Right lobe of liver (tissue), 6 donors: ENCODE data around the gene PRXL2A. TPM values are rescaled to one million over a fixed set of nuclear protein-coding genes. Genes with fewer than 3 reads are reported as not detected.
A peak's percentile ranks its signal among the peaks of the same experiment; 100 is the strongest.

Experiments used
- ATAC-seq, 4 donors: fragments of 200-7000 bp; cut with Tn5 transposase; one replicate each; pipeline ENCODE4 v1.9.1; 2020; ENCODE audit warnings: mild to moderate bottlenecking in 4 of 4, moderate library complexity in 4 of 4
- DNase-seq, 3 donors: peaks; one replicate each; pipeline ENCODE4 v3.0.0-alpha.2; 2020
- H3K27ac ChIP-seq, 3 donors: fragments of 200-600 bp; one replicate each; pipeline ENCODE4 v1.8.0; 2022
- H3K27me3 ChIP-seq, 2 donors: fragments of 200-600 bp; one replicate each; pipeline ENCODE4 v1.8.0; 2022
- H3K36me3 ChIP-seq, 4 donors: fragments of 200-600 bp; sonication (generic) in 1 of 4; one replicate each; pipeline versions ENCODE4 v1.5.1 to v1.8.0; 2017 to 2022; ENCODE audit warnings: control low read depth in 1 of 4
- H3K4me1 ChIP-seq, 4 donors: fragments of 200-600 bp; sonication (generic) in 1 of 4; one replicate each; pipeline versions ENCODE4 v1.5.1 to v1.8.0; 2017 to 2022; ENCODE audit warnings: control low read depth in 1 of 4
- H3K4me3 ChIP-seq, 3 donors: fragments of 200-600 bp; one replicate each; pipeline ENCODE4 v1.8.0; 2022
- H3K9me3 ChIP-seq, 4 donors: fragments of 200-600 bp; sonication (generic) in 1 of 4; one replicate each; pipeline versions ENCODE4 v1.5.1 to v1.8.0; 2017 to 2022; ENCODE audit warnings: control low read depth in 1 of 4
- CTCF ChIP-seq, 4 donors: fragments of 200-600 bp in 3 of 4; fragments of 450-650 bp in 1 of 4; IDR thresholded peaks; one replicate each; pipeline versions ENCODE4 v1.5.1 to v1.8.0; 2016 to 2022; ENCODE audit warnings: antibody characterized with exemption in 4 of 4, mild to moderate bottlenecking in 2 of 4
- POLR2A ChIP-seq: fragments of 450-650 bp; IDR thresholded peaks from one replicate; pipeline ENCODE4 v1.6.1; 2017; ENCODE audit warnings: antibody characterized with exemption, mild to moderate bottlenecking
- WGBS: methylation state at CpG from one replicate; pipeline ENCODE4 v1.1.6; 2018; ENCODE audit warnings: low coverage, low lambda C conversion rate; ENCODE audit not compliant: insufficient coverage; ENCODE audit errors: missing lambda C conversion rate; 5-methylcytosine and 5-hydroxymethylcytosine counted together
- intact Hi-C, 2 donors: fragments of 100-400 bp; cut with DNase I; formaldehyde crosslinking; loops; one replicate each; pipeline versions ENCODE4 v1.11.2 to v1.14.1; 2022
- total RNA-seq, 6 experiments: library from RNA; depleted of rRNA in 2 of 6; stranded (reverse); fragments of >200 nt in 2 of 6; fragmentation: NEBNext Ultra II Directional in 3 of 6; extraction: Animal tissue kit (Norgen Biotek cat#: 25700) in 3 of 6; gene quantifications; one replicate each; pipeline versions ENCODE4 v1.1.0 to v1.2.4, GENCODE V29; 2016 to 2023
- donor health status: DM: no; HTN: yes; CAD: no.
- donor health status: DM: no; HTN: no; CAD: no.
- donor health status: DM: no; HTN: no; CAD: no.
- donor health status: DM: no; HTN: yes; CAD: no.
- donor health status: DM: no; HTN: yes; CAD: no.

Gene PRXL2A
- total RNA-seq, 6 experiments from 2014 or later = 41.3 to 89.8 (median 80.5) TPM

- ATAC-seq = no peak
- DNase-seq = no peak
- no peaks in the 10 kb centered on the region for H3K36me3 ChIP-seq
- no peaks in the 10 kb centered on the region for H3K27me3 ChIP-seq
- H3K4me1 ChIP-seq = no peaks in the 10 kb centered on the region
- TF ChIP-seq POLR2A (no peak), CTCF (IDR thresholded peaks at IDR 0.05) (no peak)
- H3K27ac ChIP-seq = no peak overlapping the region
- intact Hi-C loops = no loop called here
- WGBS = 81% methylated on average over 4 of the region's 5 CpGs
- no peaks in the 10 kb centered on the region for H3K9me3 ChIP-seq
- H3K4me3 ChIP-seq = no peak overlapping the region
Observed at GRCh38 chr10:80372675-80373074, 35.7 kb upstream of the PRXL2A start.

- Histone ChIP-seq H3K4me1 (peaks cover 0 to 2% (median 0%) of the 10 kb centered on the region in 4 donors), H3K4me3 (no peak overlapping the region), H3K27me3 (no peaks in the 10 kb centered on the region), H3K27ac (no peak overlapping the region), H3K9me3 (no peaks in the 10 kb centered on the region), H3K36me3 (no peaks in the 10 kb centered on the region)
- intact Hi-C loops = no loop called here
- ATAC-seq = peak in 3 of 4 donors; percentile 22 to 41 (median 28)
- TF ChIP-seq CTCF (IDR thresholded peaks at IDR 0.05) = no peak
- WGBS = 44% methylated on average over 2 of the region's 2 CpGs
- DNase-seq = no peak
Observed at GRCh38 chr10:80373502-80373901, 34.8 kb upstream of the PRXL2A start.

- DNase-seq = no peak
- H3K27me3 ChIP-seq = no peaks in the 10 kb centered on the region
- no peak overlapping the region for H3K27ac ChIP-seq
- H3K36me3 ChIP-seq = no peaks in the 10 kb centered on the region
- 34% methylated on average over 3 of the region's 3 CpGs for WGBS
- TF ChIP-seq POLR2A = no peak
- intact Hi-C loops = loop anchor here (10.0 kb wide), 2 partner anchors 65 to 125 kb away; no protein-coding TSS in a partner anchor
- ATAC-seq = no peak
- no peak overlapping the region for H3K4me3 ChIP-seq
- H3K4me1 ChIP-seq = peaks cover 0 to 6% (median 0%) of the 10 kb centered on the region in 4 donors
- H3K9me3 ChIP-seq = no peaks in the 10 kb centered on the region
Observed at GRCh38 chr10:80379701-80380100, 28.6 kb upstream of the PRXL2A start.

GRCh38 chr10:80380185-80380584 lies 28.2 kb upstream of the PRXL2A start:
- H3K9me3 ChIP-seq = no peaks in the 10 kb centered on the region
- TF ChIP-seq POLR2A = no peak
- TF ChIP-seq CTCF (IDR thresholded peaks at IDR 0.05) = no peak
- no peak overlapping the region for H3K4me3 ChIP-seq
- DNase-seq (no peak), ATAC-seq (no peak)
- H3K36me3 ChIP-seq = no peaks in the 10 kb centered on the region
- H3K4me1 ChIP-seq = peaks cover 0 to 6% (median 0%) of the 10 kb centered on the region in 4 donors
- H3K27me3 ChIP-seq = no peaks in the 10 kb centered on the region
- WGBS = 83% methylated on average over 4 of the region's 4 CpGs
- intact Hi-C loops = loop anchor here (10.0 kb wide), 2 partner anchors 65 to 125 kb away; no protein-coding TSS in a partner anchor
- H3K27ac ChIP-seq = no peak overlapping the region

- TF ChIP-seq CTCF (IDR thresholded peaks at IDR 0.05) (peak; percentile 72 to 84 (median 79)), POLR2A (no peak)
- peak; percentile 66 to 73 (median 70) for ATAC-seq
- no peak overlapping the region for H3K4me3 ChIP-seq
- H3K9me3 ChIP-seq = no peaks in the 10 kb centered on the region
- intact Hi-C loops = loop anchor here (10.0 kb wide), 2 partner anchors 62 to 122 kb away; no protein-coding TSS in a partner anchor
- 0% methylated on average over 4 of the region's 4 CpGs for WGBS
- H3K4me1 ChIP-seq = peaks cover 0 to 6% (median 0%) of the 10 kb centered on the region in 4 donors
- peak overlapping the region in 1 of 3 donors; percentile 16 for H3K27ac ChIP-seq
- DNase-seq = no peak
- no peaks in the 10 kb centered on the region for H3K36me3 ChIP-seq
- no peaks in the 10 kb centered on the region for H3K27me3 ChIP-seq
Observed at GRCh38 chr10:80382989-80383388, 25.4 kb upstream of the PRXL2A start.
